ENCODE data around the gene POMC.
"Not testable (repeated sequence)": the region's sequence is repeated elsewhere in the genome, so short reads cannot be mapped to it uniquely, and the experiment has no call there.

POMC gene

DNA sequence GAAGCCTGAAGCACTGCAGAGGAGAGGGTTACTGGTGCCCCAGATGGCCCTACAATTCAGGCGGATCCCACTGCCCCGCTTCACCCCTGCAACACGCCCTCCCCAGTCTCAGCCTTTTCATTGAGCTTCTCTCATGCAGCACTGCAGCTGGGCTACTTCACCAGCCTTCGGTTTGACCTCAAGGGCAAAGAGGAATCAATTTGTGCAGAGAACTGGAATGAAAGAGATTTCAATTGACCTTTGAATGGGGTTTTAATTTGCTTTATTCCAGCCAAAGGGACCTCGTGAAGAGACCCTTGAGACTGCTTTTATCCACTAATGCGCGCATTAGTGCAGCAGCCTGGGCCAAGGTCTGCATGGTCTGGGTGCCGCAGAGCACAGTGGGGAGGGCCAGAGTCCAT, 8.8 kb upstream of the POMC start:
- Histone ChIP-seq H3K36me3 (ENCODE audit: control insufficient read depth, insufficient read depth, low read length) (no peaks in the 10 kb centered on the region), H3K9me3 (ENCODE audit: control insufficient read depth, insufficient read depth, low read length) (no peaks in the 10 kb centered on the region), H3K27me3 (ENCODE audit: control insufficient read depth, insufficient read depth, low read length) (no peaks in the 10 kb centered on the region), H3K4me3 (ENCODE audit: low read length) (no peak overlapping the region), H3K4me1 (ENCODE audit: control insufficient read depth, insufficient read depth, low read length) (no peaks in the 10 kb centered on the region), H3K27ac (ENCODE audit: low read length) (no peak overlapping the region)
- no peak for DNase-seq (ENCODE audit: low read depth, low spot score)
- WGBS (ENCODE audit: insufficient coverage, insufficient read length): no CpG with 5 or more reads among the region's 8 CpGs

DNA sequence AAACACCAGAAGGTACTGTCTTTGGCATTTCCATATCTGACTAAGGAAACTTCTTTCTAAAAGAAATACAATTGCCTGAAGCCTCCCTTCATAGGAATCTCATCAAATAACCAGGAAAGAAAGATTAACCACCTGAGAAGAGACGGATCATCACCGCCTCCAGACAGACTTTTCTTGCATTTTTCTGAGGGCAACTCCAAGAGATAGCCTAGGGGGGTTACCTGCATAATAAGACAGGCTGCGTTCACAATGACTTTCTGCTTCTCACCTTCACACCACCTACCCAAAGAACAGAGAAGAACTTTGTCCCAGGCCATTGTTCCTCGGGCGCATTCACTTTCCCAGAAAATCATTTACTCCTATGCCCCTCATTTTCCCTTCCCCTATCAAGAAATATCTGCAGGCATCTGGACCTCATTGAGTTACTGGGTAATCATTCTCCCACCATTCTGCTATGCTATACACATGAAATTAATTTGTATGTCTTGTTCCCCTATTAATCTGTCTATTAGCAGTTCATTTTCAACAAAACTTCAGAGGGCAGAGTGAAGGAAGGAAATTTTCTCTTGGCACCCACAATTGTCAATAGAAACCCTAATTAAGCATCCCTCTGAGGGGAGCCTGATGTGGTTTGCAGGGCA, 8.3 kb upstream of the POMC start:
- no peak overlapping the region for H3K4me3 ChIP-seq (ENCODE audit: low read length)
- no CpG with 5 or more reads among the region's 5 CpGs for WGBS (ENCODE audit: insufficient coverage, insufficient read length)
- no peak overlapping the region for H3K27ac ChIP-seq (ENCODE audit: low read length)
- no peak for DNase-seq (ENCODE audit: low read depth, low spot score)
- no peaks in the 10 kb centered on the region for H3K9me3 ChIP-seq (ENCODE audit: control insufficient read depth, insufficient read depth, low read length)
- H3K36me3 ChIP-seq (ENCODE audit: control insufficient read depth, insufficient read depth, low read length): no peaks in the 10 kb centered on the region
- no peaks in the 10 kb centered on the region for H3K27me3 ChIP-seq (ENCODE audit: control insufficient read depth, insufficient read depth, low read length)
- H3K4me1 ChIP-seq (ENCODE audit: control insufficient read depth, insufficient read depth, low read length): no peaks in the 10 kb centered on the region

DNA sequence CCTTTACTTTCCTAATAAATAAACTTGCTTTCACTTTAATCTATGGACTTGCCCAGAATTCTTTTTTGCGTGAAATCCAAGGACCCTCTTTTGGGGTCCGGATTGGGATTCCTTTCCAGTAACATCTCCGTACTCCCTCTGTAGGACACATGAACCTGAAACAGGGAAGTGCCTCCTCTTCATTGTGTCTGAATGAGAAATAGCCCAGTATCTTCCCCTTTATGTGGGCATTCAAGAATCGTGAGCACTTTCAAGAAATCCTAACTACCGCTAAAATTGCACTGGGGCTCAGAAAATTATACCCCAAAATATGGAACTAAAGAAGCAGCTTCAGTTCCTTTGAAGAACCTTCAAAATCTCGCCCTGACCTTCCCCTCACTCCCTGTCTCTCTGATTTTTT, 7.8 kb upstream of the POMC start:
- DNase-seq (ENCODE audit: low read depth, low spot score): no peak
- Histone ChIP-seq H3K4me3 (ENCODE audit: low read length) (no peak overlapping the region), H3K27ac (ENCODE audit: low read length) (no peak overlapping the region), H3K4me1 (ENCODE audit: control insufficient read depth, insufficient read depth, low read length) (no peaks in the 10 kb centered on the region), H3K27me3 (ENCODE audit: control insufficient read depth, insufficient read depth, low read length) (no peaks in the 10 kb centered on the region), H3K9me3 (ENCODE audit: control insufficient read depth, insufficient read depth, low read length) (no peaks in the 10 kb centered on the region), H3K36me3 (ENCODE audit: control insufficient read depth, insufficient read depth, low read length) (no peaks in the 10 kb centered on the region)
- no CpG with 5 or more reads among the region's 6 CpGs for WGBS (ENCODE audit: insufficient coverage, insufficient read length)

DNA sequence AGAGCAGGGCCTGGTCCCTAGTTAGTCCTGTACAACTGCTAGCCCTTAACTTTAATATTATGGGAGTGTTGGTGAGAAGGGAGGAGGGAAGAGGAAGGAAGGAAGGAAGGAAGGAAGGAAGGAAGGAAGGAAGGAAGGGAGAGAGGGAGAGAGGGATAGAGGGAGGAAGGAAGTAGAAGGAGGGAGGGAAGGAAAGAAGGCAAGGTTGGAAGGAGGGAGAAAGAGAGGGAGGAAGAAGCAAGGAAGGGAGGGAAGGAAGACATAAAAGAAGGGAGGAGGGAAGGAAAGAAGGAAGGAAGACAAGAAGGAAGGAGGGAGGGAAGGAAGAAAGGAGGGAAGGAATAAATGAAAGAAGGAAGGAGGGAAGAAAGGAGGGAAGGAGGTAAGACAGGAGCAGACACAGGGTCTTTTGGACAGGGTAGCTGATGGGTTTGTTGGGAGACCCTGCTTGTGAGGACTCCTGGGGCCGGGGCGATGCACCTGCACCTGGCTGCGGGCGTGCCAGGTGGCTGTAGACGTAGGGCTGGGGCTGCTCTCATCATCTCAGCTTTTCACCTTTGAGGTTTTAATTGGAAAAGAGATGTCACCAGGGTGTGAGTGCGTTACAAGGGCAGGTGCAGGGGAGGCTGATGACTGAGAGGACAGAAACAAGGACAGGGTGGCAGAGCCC, 5.9 kb upstream of the POMC start:
- Histone ChIP-seq H3K4me1 (ENCODE audit: control insufficient read depth, insufficient read depth, low read length) (no peaks in the 10 kb centered on the region), H3K27ac (ENCODE audit: low read length) (no peak overlapping the region), H3K4me3 (ENCODE audit: low read length) (no peak overlapping the region), H3K36me3 (ENCODE audit: control insufficient read depth, insufficient read depth, low read length) (no peaks in the 10 kb centered on the region), H3K27me3 (ENCODE audit: control insufficient read depth, insufficient read depth, low read length) (peaks cover 6% of the 10 kb centered on the region; the same call in 1 of the 2 replicates), H3K9me3 (ENCODE audit: control insufficient read depth, insufficient read depth, low read length) (no peaks in the 10 kb centered on the region)
- no CpG with 5 or more reads among the region's 6 CpGs for WGBS (ENCODE audit: insufficient coverage, insufficient read length)
- DNase-seq (ENCODE audit: low read depth, low spot score): no peak

DNA sequence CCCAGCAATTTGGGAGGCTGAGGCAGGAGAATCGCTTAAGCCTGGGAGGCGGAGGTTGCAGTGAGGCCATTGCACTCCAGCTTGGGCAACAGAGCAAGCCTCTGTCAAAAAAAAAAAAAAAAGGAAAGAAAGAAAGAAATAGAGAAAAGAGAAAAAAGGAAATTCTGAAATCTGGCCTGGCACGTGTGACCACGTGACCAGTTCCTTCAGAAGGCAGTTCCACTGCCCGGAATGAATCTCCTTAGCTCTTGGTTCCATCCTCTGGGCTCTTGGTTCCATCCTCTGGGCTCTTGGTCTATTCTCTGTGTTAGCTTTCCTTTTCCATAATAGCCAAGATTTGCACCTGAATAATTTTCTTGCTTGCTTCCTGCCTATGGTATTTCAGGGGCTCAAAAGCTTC, 5.3 kb upstream of the POMC start:
- Histone ChIP-seq H3K36me3 (ENCODE audit: control insufficient read depth, insufficient read depth, low read length) (no peaks in the 10 kb centered on the region), H3K4me3 (ENCODE audit: low read length) (no peak overlapping the region), H3K27me3 (ENCODE audit: control insufficient read depth, insufficient read depth, low read length) (peaks cover 12% of the 10 kb centered on the region; the same call in 1 of the 2 replicates), H3K4me1 (ENCODE audit: control insufficient read depth, insufficient read depth, low read length) (no peaks in the 10 kb centered on the region), H3K27ac (ENCODE audit: low read length) (no peak overlapping the region), H3K9me3 (ENCODE audit: control insufficient read depth, insufficient read depth, low read length) (no peaks in the 10 kb centered on the region)
- no CpG with 5 or more reads among the region's 5 CpGs for WGBS (ENCODE audit: insufficient coverage, insufficient read length)
- no peak for DNase-seq (ENCODE audit: low read depth, low spot score)

DNA sequence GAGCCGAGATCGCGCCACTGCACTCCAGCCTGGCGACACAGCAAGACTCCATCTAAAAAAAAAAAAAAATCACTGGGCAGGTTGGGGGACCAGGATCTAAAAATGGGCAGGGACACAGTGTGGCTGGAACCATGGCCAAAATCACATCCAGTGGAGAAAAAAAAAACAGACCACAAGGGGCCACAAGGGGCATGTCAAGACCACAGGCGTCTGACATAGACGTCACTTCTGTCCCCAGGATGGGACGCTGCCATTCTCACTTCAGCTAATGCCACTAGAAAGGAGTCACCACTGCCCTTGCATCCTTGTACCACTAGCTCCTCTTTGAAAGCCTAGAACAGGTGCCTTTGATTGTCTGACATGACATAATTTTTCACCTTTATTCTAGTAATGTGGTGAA, 2.5 kb upstream of the POMC start:
- WGBS (ENCODE audit: insufficient coverage, insufficient read length): no CpG with 5 or more reads among the region's 7 CpGs
- H3K4me3 ChIP-seq (ENCODE audit: low read length): no peak overlapping the region
- H3K27ac ChIP-seq (ENCODE audit: low read length): no peak overlapping the region
- no peaks in the 10 kb centered on the region for H3K4me1 ChIP-seq (ENCODE audit: control insufficient read depth, insufficient read depth, low read length)
- H3K9me3 ChIP-seq (ENCODE audit: control insufficient read depth, insufficient read depth, low read length): no peaks in the 10 kb centered on the region
- no peaks in the 10 kb centered on the region for H3K36me3 ChIP-seq (ENCODE audit: control insufficient read depth, insufficient read depth, low read length)
- no peak for DNase-seq (ENCODE audit: low read depth, low spot score)
- H3K27me3 ChIP-seq (ENCODE audit: control insufficient read depth, insufficient read depth, low read length): peaks cover 23% of the 10 kb centered on the region

DNA sequence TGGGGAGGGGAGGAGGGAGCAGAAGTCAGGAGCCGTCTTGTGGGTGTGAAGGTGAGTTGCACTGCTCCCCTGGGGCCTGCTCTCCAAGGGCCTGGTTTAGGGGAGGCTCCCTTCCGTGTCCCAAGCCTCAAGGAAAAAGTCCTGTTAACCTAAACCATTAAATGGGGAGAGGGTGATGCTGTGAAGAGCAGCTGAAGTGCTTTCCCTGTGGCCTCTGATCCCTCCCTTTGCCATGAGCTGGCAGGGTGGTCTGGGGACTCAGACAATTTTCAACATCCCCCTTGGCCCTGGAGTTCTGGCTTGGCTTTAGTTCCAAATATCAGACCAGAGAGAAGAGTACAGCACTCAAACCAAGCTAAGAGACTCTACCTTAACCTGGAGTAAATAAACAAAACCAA, 692 bp upstream of the POMC start:
- peaks cover 23% of the 10 kb centered on the region for H3K27me3 ChIP-seq (ENCODE audit: control insufficient read depth, insufficient read depth, low read length)
- no peak overlapping the region for H3K4me3 ChIP-seq (ENCODE audit: low read length)
- H3K9me3 ChIP-seq (ENCODE audit: control insufficient read depth, insufficient read depth, low read length): no peaks in the 10 kb centered on the region
- no CpG with 5 or more reads among the region's 2 CpGs for WGBS (ENCODE audit: insufficient coverage, insufficient read length)
- H3K4me1 ChIP-seq (ENCODE audit: control insufficient read depth, insufficient read depth, low read length): no peaks in the 10 kb centered on the region
- no peak overlapping the region for H3K27ac ChIP-seq (ENCODE audit: low read length)
- DNase-seq (ENCODE audit: low read depth, low spot score): no peak
- H3K36me3 ChIP-seq (ENCODE audit: control insufficient read depth, insufficient read depth, low read length): no peaks in the 10 kb centered on the region

DNA sequence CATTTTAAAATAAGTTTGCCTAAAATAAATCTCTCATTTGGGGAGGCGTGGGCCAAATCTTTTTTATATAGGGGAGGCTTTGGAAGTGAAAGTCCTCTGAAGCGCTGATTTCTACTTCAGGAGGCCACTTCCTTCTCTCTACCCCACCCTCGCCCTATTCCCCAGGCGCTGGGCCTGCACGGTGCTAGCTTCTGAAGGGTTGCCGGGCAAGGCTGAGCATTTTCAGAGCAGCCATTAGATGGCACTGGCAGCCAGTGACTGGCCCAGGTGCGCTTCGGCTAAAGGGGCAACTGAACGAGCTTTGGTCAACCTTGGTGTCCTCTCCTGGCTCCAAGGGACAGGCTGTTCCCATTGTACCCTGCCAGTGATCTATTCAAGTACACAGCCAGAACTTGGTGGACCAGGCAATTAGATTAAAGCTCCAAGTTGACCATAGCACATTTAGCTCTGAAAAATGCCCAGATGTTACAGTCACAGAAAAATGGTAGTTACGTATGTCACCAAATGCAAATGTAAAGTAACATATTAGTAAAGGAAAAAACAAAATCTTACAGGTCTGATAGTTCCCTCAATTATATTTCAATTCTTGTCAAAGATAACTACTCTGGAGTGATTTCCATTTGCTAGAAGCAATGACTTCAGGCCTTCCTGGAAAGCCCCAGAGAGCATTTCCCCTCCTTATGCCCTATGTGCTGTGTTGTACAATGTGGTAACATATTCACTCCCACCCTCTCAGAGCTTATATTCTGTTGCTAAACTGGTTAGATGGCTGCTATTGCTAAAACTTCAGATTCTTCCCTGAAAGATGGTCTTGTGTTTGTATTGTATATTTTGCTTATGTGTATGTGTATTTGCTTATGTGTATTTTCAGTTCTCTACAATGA, 2.1 kb downstream of the POMC start:
- Histone ChIP-seq H3K27me3 (ENCODE audit: control insufficient read depth, insufficient read depth, low read length) (peaks cover 23% of the 10 kb centered on the region), H3K4me1 (ENCODE audit: control insufficient read depth, insufficient read depth, low read length) (0 out of 2 replicates have a peak, but pooled peaks cover 2% of the 10 kb centered on the region), H3K27ac (ENCODE audit: low read length) (no peak overlapping the region), H3K4me3 (ENCODE audit: low read length) (no peak overlapping the region), H3K36me3 (ENCODE audit: control insufficient read depth, insufficient read depth, low read length) (no peaks in the 10 kb centered on the region), H3K9me3 (ENCODE audit: control insufficient read depth, insufficient read depth, low read length) (no peaks in the 10 kb centered on the region)
- DNase-seq (ENCODE audit: low read depth, low spot score): no peak
- WGBS (ENCODE audit: insufficient coverage, insufficient read length): no CpG with 5 or more reads among the region's 10 CpGs

DNA sequence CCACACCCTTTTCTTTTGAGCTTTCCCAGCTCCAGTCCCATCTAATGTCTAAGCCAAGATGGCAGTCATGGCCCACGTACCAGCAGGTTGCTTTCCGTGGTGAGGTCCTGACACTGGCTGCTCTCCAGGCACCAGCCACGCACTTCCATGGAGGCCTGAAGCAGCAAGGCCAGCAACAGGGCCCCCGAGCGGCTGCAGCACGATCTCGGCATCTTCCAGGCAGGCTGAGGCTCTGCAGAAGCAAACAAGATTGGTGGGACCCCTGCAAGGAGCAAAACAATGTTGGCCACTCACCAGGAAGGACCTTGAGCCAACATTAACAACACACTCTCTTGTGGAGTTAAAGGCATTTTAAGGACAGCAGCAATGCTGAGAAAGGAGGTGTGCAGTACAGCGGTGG, 3.8 kb downstream of the POMC start:
- no peak for DNase-seq (ENCODE audit: low read depth, low spot score)
- WGBS (ENCODE audit: insufficient coverage, insufficient read length): no CpG with 5 or more reads among the region's 8 CpGs
- H3K4me3 ChIP-seq (ENCODE audit: low read length): no peak overlapping the region

DNA sequence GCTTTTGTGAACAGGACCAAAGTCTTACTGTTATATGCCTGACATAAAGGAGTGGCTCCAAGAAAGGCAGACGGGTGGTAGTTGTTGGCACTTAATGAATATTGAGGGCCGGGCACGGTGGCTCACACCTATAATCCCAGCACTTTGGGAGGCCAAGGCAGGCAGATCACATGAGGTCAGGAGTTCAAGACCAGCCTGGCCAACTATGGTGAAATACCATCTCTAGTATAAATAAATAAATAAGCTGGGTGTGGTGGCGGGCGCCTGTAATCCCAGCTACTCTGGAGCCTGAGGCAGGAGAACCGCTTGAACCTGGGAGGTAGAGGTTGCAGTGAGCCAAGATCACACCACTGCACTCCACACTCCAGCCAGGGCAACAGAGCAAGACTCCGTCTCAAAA, 6.3 kb downstream of the POMC start:
- H3K4me1 ChIP-seq (ENCODE audit: control insufficient read depth, insufficient read depth, low read length); H3K4me3 ChIP-seq (ENCODE audit: low read length); DNase-seq (ENCODE audit: low read depth, low spot score); H3K27me3 ChIP-seq (ENCODE audit: control insufficient read depth, insufficient read depth, low read length); H3K27ac ChIP-seq (ENCODE audit: low read length); H3K9me3 ChIP-seq (ENCODE audit: control insufficient read depth, insufficient read depth, low read length); H3K36me3 ChIP-seq (ENCODE audit: control insufficient read depth, insufficient read depth, low read length): not testable (repeated sequence)
- WGBS (ENCODE audit: insufficient coverage, insufficient read length): no CpG with 5 or more reads among the region's 7 CpGs

More for the DNA sequence above, 3.8 kb downstream of the POMC start:
- Histone ChIP-seq H3K4me1 (ENCODE audit: control insufficient read depth, insufficient read depth, low read length) (peaks cover 5% of the 10 kb centered on the region; the same call in 1 of the 2 replicates), H3K9me3 (ENCODE audit: control insufficient read depth, insufficient read depth, low read length) (no peaks in the 10 kb centered on the region), H3K36me3 (ENCODE audit: control insufficient read depth, insufficient read depth, low read length) (peaks cover 3% of the 10 kb centered on the region; the same call in 1 of the 2 replicates), H3K27ac (ENCODE audit: low read length) (no peak overlapping the region), H3K27me3 (ENCODE audit: control insufficient read depth, insufficient read depth, low read length) (peaks cover 19% of the 10 kb centered on the region)
